Colonic mucosa (tissue), 4 donors: ENCODE data around the gene ZNF680. TPM values are rescaled to one million over a fixed set of nuclear protein-coding genes. Genes with fewer than 3 reads are reported as not detected.

ENCODE experiments used
- DNase-seq: peaks from one replicate; pipeline ENCODE4 v3.0.0-alpha.2; 2020
- H3K27ac ChIP-seq: fragments of 200-600 bp; one replicate; pipeline ENCODE4 v1.8.0; 2021
- H3K27me3 ChIP-seq: fragments of 200-600 bp; one replicate; pipeline ENCODE4 v1.8.0; 2021
- H3K36me3 ChIP-seq: fragments of 200-600 bp; one replicate; pipeline ENCODE4 v1.8.0; 2021
- H3K4me1 ChIP-seq: fragments of 200-600 bp; one replicate; pipeline ENCODE4 v1.8.0; 2021; ENCODE audit warnings: mild to moderate bottlenecking
- H3K4me3 ChIP-seq: fragments of 200-600 bp; one replicate; pipeline ENCODE4 v1.8.0; 2021
- H3K9ac ChIP-seq, 2 donors: one replicate each; pipeline ENCODE4 v1.7.0; 2013; ENCODE audit warnings: control low read depth in 2 of 2, low read depth in 2 of 2, low read length in 2 of 2
- H3K9me3 ChIP-seq: fragments of 200-600 bp; one replicate; pipeline ENCODE4 v1.8.0; 2021
- intact Hi-C: fragments of 100-400 bp; cut with DNase I; formaldehyde crosslinking; loops from one replicate; pipeline ENCODE4 v1.14.1; 2022
- total RNA-seq, 2 donors: library from RNA; stranded (reverse); fragmentation: NEBNext Ultra II Directional in 1 of 2; extraction: Animal tissue kit (Norgen Biotek cat#: 25700) in 1 of 2; gene quantifications; one replicate each; pipeline ENCODE4 v1.2.1, GENCODE V29; 2021
- TF ChIP-seq, protein P1 (sequence below): fragments of 200-600 bp; IDR thresholded peaks from one replicate; pipeline ENCODE4 v1.8.0; 2022; ENCODE audit warnings: antibody characterized with exemption, mild to moderate bottlenecking
- donor health status: healthy.
- donor health status: DM: no; HTN: no; CAD: no.
- donor health status: DM: no; HTN: no; CAD: no.

ZNF680 gene
- total RNA-seq, 2 donors from 2014 or later: 7.2 to 11.4 TPM

DNA sequence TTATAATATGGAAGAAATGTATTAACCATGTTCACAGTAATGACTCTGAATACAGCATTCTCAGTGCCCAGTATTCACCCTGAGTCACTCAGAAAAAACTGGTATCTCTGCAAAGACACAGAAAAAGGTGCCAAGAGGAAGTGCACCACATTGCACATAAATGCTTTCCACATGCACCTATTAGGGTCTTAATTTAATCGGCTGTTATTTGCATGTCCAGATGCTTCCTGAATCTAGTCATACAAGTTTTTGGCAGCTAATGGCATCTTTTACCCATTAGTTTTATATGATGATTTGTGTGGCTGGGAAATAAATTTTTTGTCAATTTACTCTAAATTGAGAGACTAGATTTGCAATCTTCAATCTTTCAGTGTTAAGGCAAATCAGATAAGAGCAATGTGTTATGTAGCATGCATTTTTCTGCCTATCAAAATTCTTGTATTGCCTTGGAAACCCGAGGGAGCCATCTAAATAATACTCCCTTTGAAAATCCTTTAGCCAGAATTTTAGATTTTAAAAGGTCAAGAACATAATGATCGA is 58.2 kb downstream of the ZNF680 start:
- Histone ChIP-seq H3K36me3 (no peaks in the 10 kb centered on the region), H3K4me1 (no peaks in the 10 kb centered on the region), H3K27me3 (no peaks in the 10 kb centered on the region)

DNA sequence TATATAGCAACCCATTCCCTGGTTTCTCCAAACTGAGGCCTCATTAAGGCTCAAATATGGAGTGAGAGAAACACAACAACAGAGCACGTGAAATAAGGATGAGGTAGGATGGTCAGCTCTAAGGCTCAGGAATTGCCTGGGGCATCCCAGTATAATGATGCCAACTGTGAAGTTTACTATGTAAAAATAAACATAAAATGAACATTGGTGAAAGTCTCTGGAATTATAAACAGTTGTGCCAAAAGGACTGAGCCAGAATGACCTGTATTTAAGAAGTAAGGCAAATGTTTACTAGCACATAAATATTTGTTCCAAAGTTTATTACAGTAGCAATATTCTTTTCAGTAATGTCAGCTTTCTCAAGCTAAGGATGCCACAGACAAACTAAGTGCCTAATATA is 64.6 kb downstream of the ZNF680 start:
- TF ChIP-seq, protein P1, sequence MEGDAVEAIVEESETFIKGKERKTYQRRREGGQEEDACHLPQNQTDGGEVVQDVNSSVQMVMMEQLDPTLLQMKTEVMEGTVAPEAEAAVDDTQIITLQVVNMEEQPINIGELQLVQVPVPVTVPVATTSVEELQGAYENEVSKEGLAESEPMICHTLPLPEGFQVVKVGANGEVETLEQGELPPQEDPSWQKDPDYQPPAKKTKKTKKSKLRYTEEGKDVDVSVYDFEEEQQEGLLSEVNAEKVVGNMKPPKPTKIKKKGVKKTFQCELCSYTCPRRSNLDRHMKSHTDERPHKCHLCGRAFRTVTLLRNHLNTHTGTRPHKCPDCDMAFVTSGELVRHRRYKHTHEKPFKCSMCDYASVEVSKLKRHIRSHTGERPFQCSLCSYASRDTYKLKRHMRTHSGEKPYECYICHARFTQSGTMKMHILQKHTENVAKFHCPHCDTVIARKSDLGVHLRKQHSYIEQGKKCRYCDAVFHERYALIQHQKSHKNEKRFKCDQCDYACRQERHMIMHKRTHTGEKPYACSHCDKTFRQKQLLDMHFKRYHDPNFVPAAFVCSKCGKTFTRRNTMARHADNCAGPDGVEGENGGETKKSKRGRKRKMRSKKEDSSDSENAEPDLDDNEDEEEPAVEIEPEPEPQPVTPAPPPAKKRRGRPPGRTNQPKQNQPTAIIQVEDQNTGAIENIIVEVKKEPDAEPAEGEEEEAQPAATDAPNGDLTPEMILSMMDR: no peak
- H3K4me1 ChIP-seq: no peaks in the 10 kb centered on the region
- H3K9me3 ChIP-seq: no peaks in the 10 kb centered on the region
- H3K27ac ChIP-seq: no peak overlapping the region
- intact Hi-C loops: no loop called here
- no peak overlapping the region for H3K9ac ChIP-seq
- H3K4me3 ChIP-seq: no peak overlapping the region
- no peak for DNase-seq
- no peaks in the 10 kb centered on the region for H3K27me3 ChIP-seq
- H3K36me3 ChIP-seq: no peaks in the 10 kb centered on the region

More for the DNA sequence above, 58.2 kb downstream of the ZNF680 start:
- Histone ChIP-seq H3K27ac (no peak overlapping the region), H3K4me3 (no peak overlapping the region), H3K9ac (no peak overlapping the region), H3K9me3 (peaks cover 6% of the 10 kb centered on the region)
- TF ChIP-seq, protein P1: no peak
- DNase-seq: no peak
- intact Hi-C loops: no loop called here

- H3K4me3 ChIP-seq: no peak overlapping the region
- H3K9ac ChIP-seq: no peak overlapping the region
- H3K27me3 ChIP-seq: no peaks in the 10 kb centered on the region
- intact Hi-C loops: no loop called here
- no peaks in the 10 kb centered on the region for H3K36me3 ChIP-seq
- TF ChIP-seq, protein P1: no peak
- H3K4me1 ChIP-seq: no peaks in the 10 kb centered on the region
- H3K9me3 ChIP-seq: no peaks in the 10 kb centered on the region
- DNase-seq: no peak
- H3K27ac ChIP-seq: no peak overlapping the region
These were observed 67.9 kb downstream of the ZNF680 start for GRCh38 chr7:64494912-64495461.

GRCh38 chr7:64485623-64486022 is 77.2 kb downstream of the ZNF680 start:
- H3K9me3 ChIP-seq: no peaks in the 10 kb centered on the region
- H3K27me3 ChIP-seq: no peaks in the 10 kb centered on the region
- no peak for DNase-seq

More at GRCh38 chr7:64485623-64486022, 77.2 kb downstream of the ZNF680 start:
- no peak overlapping the region for H3K27ac ChIP-seq
- intact Hi-C loops: no loop called here
- TF ChIP-seq, protein P1: no peak
- H3K4me3 ChIP-seq: no peak overlapping the region
- no peak overlapping the region for H3K9ac ChIP-seq
- H3K36me3 ChIP-seq: no peaks in the 10 kb centered on the region
- H3K4me1 ChIP-seq: no peaks in the 10 kb centered on the region

Other genes starting within 250 kb of the ZNF680 start
- gene ZNF736, start 249.1 kb downstream of the ZNF680 start, total RNA-seq: 10 to 100 TPM in 1 of 2 donors, 1 to 10 TPM in 1; 7.9 to 15.2 TPM
- gene ZNF107, start 103.1 kb upstream of the ZNF680 start, total RNA-seq: 1 to 10 TPM; 4.1 to 5.5 TPM
- 1 to 10 TPM; 6.1 to 8.8 TPM for gene ZNF138, start 231.4 kb upstream of the ZNF680 start, total RNA-seq